PFSK-1 (cell line): ENCODE data around the gene BOC.

Experiments
- FOXP2 ChIP-seq: optimal IDR thresholded peaks from 2 replicates; pipeline ENCODE3; 2011; ENCODE audit warnings: borderline replicate concordance, control low read depth, inconsistent platforms; ENCODE audit not compliant: insufficient read depth; ENCODE audit errors: extremely low read length, extremely low read depth
- POLR2AphosphoS5 ChIP-seq: IDR thresholded peaks from 2 replicates; pipeline ENCODE4 v1.6.1; 2012; ENCODE audit warnings: low read depth, mild to moderate bottlenecking, control low read depth, low read length, moderate library complexity
- TF ChIP-seq, protein P1 (sequence below), 2 experiments: IDR thresholded peaks; 2 replicates each; pipeline versions ENCODE4 v1.6.1 to v1.8.0; 2011 to 2012; ENCODE audit warnings: low read depth in 2 of 2, low read length in 2 of 2, control low read depth in 1 of 2, inconsistent platforms in 1 of 2, mild to moderate bottlenecking in 1 of 2, moderate library complexity in 1 of 2; ENCODE audit not compliant: insufficient read depth in 1 of 2

DNA sequence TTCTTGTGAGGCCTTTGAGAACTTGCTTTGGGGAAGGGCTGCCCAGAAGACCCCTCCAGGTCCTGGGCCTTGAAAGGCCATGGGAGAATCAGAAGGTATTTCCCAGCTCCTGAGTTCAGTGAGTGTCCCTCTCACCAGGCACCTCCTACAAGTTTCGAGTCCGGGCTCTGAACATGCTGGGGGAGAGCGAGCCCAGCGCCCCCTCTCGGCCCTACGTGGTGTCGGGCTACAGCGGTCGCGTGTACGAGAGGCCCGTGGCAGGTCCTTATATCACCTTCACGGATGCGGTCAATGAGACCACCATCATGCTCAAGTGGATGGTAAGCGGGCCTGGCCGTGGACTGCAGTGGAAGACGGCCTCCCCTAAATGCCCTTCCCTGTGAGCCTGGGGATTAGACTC lies 68.3 kb downstream of the BOC start:
- TF ChIP-seq, protein P1, sequence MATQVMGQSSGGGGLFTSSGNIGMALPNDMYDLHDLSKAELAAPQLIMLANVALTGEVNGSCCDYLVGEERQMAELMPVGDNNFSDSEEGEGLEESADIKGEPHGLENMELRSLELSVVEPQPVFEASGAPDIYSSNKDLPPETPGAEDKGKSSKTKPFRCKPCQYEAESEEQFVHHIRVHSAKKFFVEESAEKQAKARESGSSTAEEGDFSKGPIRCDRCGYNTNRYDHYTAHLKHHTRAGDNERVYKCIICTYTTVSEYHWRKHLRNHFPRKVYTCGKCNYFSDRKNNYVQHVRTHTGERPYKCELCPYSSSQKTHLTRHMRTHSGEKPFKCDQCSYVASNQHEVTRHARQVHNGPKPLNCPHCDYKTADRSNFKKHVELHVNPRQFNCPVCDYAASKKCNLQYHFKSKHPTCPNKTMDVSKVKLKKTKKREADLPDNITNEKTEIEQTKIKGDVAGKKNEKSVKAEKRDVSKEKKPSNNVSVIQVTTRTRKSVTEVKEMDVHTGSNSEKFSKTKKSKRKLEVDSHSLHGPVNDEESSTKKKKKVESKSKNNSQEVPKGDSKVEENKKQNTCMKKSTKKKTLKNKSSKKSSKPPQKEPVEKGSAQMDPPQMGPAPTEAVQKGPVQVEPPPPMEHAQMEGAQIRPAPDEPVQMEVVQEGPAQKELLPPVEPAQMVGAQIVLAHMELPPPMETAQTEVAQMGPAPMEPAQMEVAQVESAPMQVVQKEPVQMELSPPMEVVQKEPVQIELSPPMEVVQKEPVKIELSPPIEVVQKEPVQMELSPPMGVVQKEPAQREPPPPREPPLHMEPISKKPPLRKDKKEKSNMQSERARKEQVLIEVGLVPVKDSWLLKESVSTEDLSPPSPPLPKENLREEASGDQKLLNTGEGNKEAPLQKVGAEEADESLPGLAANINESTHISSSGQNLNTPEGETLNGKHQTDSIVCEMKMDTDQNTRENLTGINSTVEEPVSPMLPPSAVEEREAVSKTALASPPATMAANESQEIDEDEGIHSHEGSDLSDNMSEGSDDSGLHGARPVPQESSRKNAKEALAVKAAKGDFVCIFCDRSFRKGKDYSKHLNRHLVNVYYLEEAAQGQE (IDR thresholded peaks at IDR 0.05; ENCODE audit: insufficient read depth in 1 of 2, low read depth in 2 of 2, low read length in 2 of 2): no peak
- TF ChIP-seq POLR2AphosphoS5: no peak
- TF ChIP-seq FOXP2: no peak
